Activated naive CD8-positive, alpha-beta T cell (primary cell): ENCODE data around the gene C1QTNF6.
A peak's percentile ranks its signal among the peaks of the same experiment; 100 is the strongest.

Experiments
- H3K27ac Mint-ChIP-seq: one replicate; pipeline ENCODE4 v1.8.0; 2021; ENCODE audit warnings: mixed read lengths
- H3K27me3 Mint-ChIP-seq: one replicate; pipeline ENCODE4 v1.8.0; 2021; ENCODE audit warnings: mixed read lengths
- H3K36me3 Mint-ChIP-seq: one replicate; pipeline ENCODE4 v1.8.0; 2021; ENCODE audit warnings: mixed read lengths
- H3K4me1 Mint-ChIP-seq: one replicate; pipeline ENCODE4 v1.8.0; 2021; ENCODE audit warnings: low read depth, mixed read lengths
- H3K4me3 Mint-ChIP-seq: one replicate; pipeline ENCODE4 v1.8.0; 2021; ENCODE audit warnings: mild to moderate bottlenecking, mixed read lengths
- H3K9me3 Mint-ChIP-seq: one replicate; pipeline ENCODE4 v1.8.0; 2021; ENCODE audit warnings: low read depth, mixed read lengths

C1QTNF6 gene

DNA sequence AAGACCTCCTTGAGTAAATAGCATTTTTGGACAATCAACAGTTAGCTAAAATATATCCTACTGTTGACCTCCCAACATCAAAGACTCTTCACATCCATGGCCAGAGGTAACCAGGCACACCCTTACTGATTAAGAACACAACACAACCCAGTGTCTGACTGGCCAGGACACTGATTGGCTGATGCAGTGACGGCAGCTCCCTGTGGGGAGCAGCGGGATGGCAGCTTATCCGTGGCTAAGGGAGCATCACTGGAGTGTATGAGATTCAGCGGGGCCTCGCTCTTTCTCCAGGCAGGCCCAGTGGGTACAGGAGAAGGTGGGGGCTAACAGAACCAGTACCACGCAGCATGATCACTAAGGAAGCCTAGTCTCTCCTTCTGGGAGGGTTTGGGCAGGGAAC lies 28.0 kb downstream of the C1QTNF6 start:
- H3K27ac Mint-ChIP-seq, result peak overlapping the region; percentile 16
- no peaks in the 10 kb centered on the region for H3K27me3 Mint-ChIP-seq
- no peaks in the 10 kb centered on the region for H3K36me3 Mint-ChIP-seq
- H3K4me3 Mint-ChIP-seq, result no peak overlapping the region
- peaks cover 59% of the 10 kb centered on the region for H3K4me1 Mint-ChIP-seq
- H3K9me3 Mint-ChIP-seq, result no peaks in the 10 kb centered on the region

- Mint-ChIP-seq H3K4me3 (no peak overlapping the region), H3K9me3 (no peaks in the 10 kb centered on the region), H3K27me3 (no peaks in the 10 kb centered on the region), H3K4me1 (peaks cover 55% of the 10 kb centered on the region), H3K36me3 (no peaks in the 10 kb centered on the region), H3K27ac (no peak overlapping the region)
These were observed 29.1 kb downstream of the C1QTNF6 start for GRCh38 chr22:37158963-37159290.

DNA sequence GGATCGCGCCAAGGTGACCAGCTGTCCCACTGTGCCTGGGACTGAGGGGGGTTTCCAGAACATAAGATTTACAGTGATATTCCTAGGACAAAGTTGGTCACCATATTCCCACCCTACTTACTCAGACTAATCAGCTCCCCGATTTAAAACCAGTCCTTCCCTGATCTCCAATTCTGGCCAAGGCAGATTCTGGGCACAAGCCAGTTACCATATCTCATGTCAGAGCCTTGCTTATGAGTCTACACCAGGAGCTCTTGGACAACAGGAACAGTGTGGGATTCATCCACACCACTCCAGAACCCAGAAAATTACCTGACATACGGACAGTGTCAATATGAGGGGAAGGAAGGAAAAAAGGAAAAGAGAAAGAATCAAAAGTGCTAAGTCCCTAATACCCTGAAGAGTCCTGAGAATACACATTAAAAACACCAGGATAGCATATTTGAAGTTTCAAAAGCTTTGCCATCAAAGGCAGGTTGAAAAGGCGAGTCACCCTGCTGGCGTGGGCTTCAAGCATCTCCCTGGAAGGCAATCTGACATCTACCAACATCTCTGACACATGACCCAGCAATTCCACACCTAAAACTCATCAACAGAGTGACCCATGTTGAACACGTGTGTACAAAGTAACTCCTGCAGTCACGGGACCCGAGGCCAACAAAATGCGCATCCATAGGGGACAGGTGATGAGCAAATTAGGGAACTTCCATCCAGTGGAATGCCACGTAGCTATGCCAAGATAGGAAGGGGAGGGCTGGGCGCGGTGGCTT lies 30.3 kb downstream of the C1QTNF6 start:
- Mint-ChIP-seq H3K4me3 (no peak overlapping the region), H3K36me3 (no peaks in the 10 kb centered on the region), H3K27ac (peak overlapping the region; percentile 24), H3K4me1 (peaks cover 44% of the 10 kb centered on the region), H3K9me3 (no peaks in the 10 kb centered on the region), H3K27me3 (no peaks in the 10 kb centered on the region)

DNA sequence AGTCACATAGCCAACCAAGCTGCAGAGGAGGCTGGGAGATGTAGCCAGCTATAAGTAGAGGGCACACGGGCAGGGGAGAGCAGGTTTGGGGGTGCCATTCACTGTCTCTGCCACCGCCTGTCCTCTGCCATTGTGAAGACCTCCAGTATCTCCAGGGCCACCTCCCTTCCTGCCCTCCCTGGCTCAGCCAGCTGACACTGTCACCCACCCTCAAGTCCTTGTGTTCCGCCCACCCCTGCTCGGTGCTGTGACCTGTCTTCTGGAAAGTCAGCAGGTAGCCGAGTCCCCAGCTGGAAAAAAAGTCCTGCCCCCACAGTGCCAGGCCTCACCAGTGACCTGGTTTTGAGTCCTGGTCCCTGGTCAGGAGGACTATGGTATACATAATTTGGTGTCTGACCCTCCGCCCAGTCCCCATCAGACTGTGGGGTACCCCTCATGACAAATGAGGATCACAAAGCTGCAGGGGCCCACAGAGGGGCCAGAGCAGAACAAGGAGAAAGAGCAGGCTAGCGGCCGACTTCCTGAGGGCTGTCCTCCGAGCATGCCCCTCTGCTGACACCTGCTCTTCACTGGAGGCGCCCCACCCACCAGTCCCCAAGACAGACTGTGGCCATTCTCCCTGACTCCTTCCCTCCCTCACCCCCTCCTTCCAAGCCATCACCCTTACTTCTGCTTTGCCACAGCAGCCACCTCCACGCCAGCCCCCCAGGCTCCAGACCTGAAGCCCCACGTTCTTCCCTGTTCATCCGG lies 31.2 kb downstream of the C1QTNF6 start:
- Mint-ChIP-seq H3K27me3 (no peaks in the 10 kb centered on the region), H3K9me3 (no peaks in the 10 kb centered on the region), H3K27ac (no peak overlapping the region), H3K4me1 (peaks cover 36% of the 10 kb centered on the region), H3K36me3 (no peaks in the 10 kb centered on the region), H3K4me3 (no peak overlapping the region)

DNA sequence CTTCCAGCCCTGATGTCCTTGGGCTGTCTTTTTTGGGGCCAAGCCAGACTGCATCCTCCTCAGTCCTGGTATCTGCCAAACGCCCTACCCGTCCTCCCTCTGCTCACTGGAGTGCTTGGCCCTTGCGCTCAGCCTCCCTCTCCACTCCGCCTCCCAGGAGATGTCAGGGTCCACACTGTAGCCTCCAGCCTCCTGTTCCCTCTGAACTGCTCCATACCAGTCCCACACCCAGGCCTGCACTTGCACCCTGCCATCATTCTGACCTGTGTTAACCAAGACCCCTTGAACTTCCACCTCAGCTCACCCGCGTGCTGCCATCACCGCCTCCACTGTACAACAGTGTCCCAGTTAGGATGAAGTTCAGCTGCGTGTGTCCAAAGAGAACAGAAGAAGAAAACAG lies 32.1 kb downstream of the C1QTNF6 start:
- H3K4me3 Mint-ChIP-seq, result no peak overlapping the region
- H3K9me3 Mint-ChIP-seq, result no peaks in the 10 kb centered on the region
- no peaks in the 10 kb centered on the region for H3K36me3 Mint-ChIP-seq
- no peaks in the 10 kb centered on the region for H3K27me3 Mint-ChIP-seq
- peaks cover 34% of the 10 kb centered on the region for H3K4me1 Mint-ChIP-seq
- H3K27ac Mint-ChIP-seq, result no peak overlapping the region

DNA sequence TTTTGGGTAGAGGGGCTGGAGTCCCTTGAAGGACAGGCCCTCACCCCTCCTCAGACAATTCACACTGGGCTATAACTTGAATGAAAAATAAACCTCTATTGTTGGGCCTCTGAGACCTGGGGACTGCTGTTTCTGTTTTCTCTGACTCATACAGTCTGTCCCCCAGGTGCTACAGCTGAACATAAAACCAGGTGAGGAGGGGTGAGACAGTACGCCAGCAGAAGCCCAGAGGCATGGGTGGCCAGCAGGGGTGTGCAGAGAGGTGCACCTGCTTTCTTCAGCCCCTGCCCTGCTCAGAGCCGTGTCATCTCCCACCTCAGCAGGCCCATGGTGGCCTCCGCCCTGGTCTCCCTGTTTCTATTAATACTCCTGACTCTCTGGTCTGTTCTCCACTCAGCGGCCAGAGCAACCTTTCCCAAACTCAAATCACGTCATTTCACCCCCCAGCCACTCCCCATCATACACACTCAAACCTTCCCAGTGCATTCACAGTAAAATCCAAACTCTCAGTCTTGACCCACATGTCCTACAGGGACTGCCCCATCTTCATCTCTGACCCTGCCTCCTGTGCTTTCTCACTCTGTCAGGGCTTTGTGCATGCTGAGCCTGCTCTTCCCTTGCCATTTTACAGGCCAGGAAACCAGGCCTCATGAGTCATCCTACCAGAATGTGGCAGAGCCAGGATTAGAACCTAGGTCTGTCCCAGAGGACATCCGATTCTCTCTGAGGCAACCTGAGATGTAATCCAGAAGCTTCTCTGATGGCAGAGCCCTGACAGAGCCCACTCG lies 32.9 kb downstream of the C1QTNF6 start:
- no peaks in the 10 kb centered on the region for H3K36me3 Mint-ChIP-seq
- peak overlapping the region; percentile 42 for H3K27ac Mint-ChIP-seq
- H3K4me1 Mint-ChIP-seq, result peaks cover 40% of the 10 kb centered on the region
- no peaks in the 10 kb centered on the region for H3K27me3 Mint-ChIP-seq
- H3K9me3 Mint-ChIP-seq, result no peaks in the 10 kb centered on the region
- no peak overlapping the region for H3K4me3 Mint-ChIP-seq

GRCh38 chr22:37153901-37154300 lies 34.1 kb downstream of the C1QTNF6 start:
- Mint-ChIP-seq H3K27ac (no peak overlapping the region), H3K36me3 (no peaks in the 10 kb centered on the region), H3K4me3 (no peak overlapping the region), H3K4me1 (peaks cover 38% of the 10 kb centered on the region), H3K9me3 (no peaks in the 10 kb centered on the region), H3K27me3 (no peaks in the 10 kb centered on the region)

- Mint-ChIP-seq H3K4me3 (peak overlapping the region; percentile 17), H3K27ac (peak overlapping the region; percentile 29), H3K27me3 (no peaks in the 10 kb centered on the region), H3K9me3 (no peaks in the 10 kb centered on the region), H3K4me1 (peaks cover 51% of the 10 kb centered on the region), H3K36me3 (no peaks in the 10 kb centered on the region)
These were observed 36.6 kb downstream of the C1QTNF6 start for GRCh38 chr22:37151401-37151800.

DNA sequence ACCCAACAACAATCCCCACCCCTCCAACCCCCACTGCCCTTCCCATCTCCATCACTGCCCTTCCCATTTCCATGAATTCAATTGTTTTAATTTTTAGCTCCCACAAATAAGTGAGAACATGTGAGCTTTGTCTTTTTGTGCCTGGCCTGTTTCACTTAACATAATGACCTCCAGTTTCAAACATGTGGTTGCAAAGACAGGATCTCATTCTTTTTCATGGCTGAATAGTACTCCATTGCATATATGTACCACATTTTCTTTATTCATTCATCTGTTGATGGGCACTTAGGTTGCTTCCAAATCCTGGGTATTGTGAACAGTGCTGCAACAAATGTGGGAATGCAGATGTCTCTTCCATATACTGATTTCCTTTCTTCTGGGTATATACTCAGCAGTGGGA lies 37.3 kb downstream of the C1QTNF6 start:
- Mint-ChIP-seq H3K36me3 (peaks cover 2% of the 10 kb centered on the region), H3K4me1 (peaks cover 53% of the 10 kb centered on the region), H3K4me3 (peak overlapping the region; percentile 62), H3K27me3 (no peaks in the 10 kb centered on the region), H3K9me3 (no peaks in the 10 kb centered on the region), H3K27ac (peak overlapping the region; percentile 95)

DNA sequence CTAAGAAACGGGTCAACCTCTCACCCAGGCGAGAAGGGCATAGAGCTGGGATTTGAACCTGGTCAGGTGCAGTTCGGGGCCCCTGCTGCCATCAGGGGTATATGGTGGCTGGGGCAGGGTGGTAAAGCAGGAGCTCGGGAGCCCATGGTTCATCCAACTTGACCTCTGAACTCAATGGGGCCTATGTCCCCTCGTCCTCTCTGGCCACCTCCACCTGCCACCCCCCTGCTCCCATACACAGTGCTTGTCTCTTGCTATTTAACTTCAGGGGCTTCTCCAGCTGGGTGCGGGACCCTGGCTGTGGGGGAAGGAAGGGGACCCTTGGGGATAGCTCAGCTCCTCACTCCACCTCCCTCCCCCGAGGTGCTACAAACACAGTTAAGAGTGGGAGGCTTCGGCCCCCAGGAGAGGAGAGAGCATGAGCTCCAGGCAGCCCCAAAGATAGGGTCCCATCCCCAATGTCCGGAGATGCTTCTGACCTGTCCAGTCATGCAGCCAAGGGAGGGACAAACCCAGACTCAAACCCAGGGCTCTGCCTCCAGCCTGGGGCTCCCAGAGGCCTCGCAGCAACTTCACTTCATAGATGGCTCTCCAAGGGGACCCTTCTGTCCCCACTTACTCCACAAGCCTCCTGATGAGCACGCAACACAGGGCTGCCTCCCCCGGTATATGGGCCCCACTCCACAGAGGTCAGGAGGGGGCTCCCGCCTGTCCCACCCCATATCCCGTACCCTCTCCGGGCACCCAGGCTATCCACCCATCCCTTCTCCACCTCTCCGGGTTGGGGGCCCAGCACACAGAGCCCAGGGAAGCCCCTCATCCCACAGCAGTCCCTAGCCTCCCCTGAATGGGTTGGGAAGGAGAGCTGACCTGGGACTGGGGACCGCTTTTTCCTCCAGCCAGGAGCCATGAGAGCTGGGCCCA lies 39.0 kb downstream of the C1QTNF6 start:
- peak overlapping the region; percentile 95 for H3K27ac Mint-ChIP-seq

DNA sequence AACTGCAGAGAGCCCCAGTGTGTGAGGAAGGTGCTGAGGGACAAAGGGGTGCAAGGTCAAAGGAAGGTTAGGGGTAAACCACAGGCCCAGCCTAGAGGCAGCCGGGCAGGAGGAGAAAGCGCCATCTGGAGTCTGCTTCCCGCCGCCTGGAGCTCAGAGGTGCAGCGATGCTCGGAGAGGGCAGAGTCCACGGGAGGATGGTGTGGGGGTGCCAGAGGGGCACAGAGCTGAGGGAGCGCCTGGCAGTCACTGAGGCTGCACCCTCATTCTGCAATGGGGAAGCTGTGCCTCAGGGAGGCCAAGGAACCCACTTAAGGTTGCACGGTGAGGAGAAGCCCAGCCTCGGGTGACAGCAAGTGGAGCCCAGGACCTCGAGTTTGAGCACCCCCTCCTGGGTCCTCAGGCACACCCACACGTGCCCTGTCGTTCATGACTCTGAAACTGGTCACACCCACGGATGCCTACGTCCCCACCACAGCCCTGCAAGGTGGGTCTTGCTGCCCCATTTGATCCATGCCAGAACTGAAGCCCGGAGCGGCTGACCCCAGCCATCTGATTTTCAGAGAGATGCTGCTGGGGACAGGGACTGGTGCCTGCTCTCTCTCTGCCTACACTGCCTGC lies 39.9 kb downstream of the C1QTNF6 start:
- Mint-ChIP-seq H3K27ac (peak overlapping the region; percentile 95), H3K36me3 (peaks cover 5% of the 10 kb centered on the region), H3K9me3 (no peaks in the 10 kb centered on the region), H3K4me3 (peak overlapping the region; percentile 80), H3K4me1 (peaks cover 60% of the 10 kb centered on the region), H3K27me3 (no peaks in the 10 kb centered on the region)

More for the DNA sequence above, 39.0 kb downstream of the C1QTNF6 start:
- Mint-ChIP-seq H3K9me3 (no peaks in the 10 kb centered on the region), H3K27me3 (no peaks in the 10 kb centered on the region), H3K4me3 (peak overlapping the region; percentile 80), H3K4me1 (peaks cover 56% of the 10 kb centered on the region), H3K36me3 (peaks cover 5% of the 10 kb centered on the region)

- Mint-ChIP-seq H3K4me1 (peaks cover 62% of the 10 kb centered on the region), H3K9me3 (no peaks in the 10 kb centered on the region), H3K4me3 (peak overlapping the region; percentile 80), H3K27me3 (no peaks in the 10 kb centered on the region), H3K36me3 (peaks cover 5% of the 10 kb centered on the region), H3K27ac (peak overlapping the region; percentile 95)
These were observed 40.7 kb downstream of the C1QTNF6 start for GRCh38 chr22:37147186-37147990.

- H3K4me1 Mint-ChIP-seq, result peaks cover 62% of the 10 kb centered on the region
- peak overlapping the region; percentile 80 for H3K4me3 Mint-ChIP-seq
- peak overlapping the region; percentile 95 for H3K27ac Mint-ChIP-seq
- H3K9me3 Mint-ChIP-seq, result no peaks in the 10 kb centered on the region
- H3K27me3 Mint-ChIP-seq, result no peaks in the 10 kb centered on the region
- H3K36me3 Mint-ChIP-seq, result peaks cover 5% of the 10 kb centered on the region
These were observed 41.4 kb downstream of the C1QTNF6 start for GRCh38 chr22:37146507-37147180.
